Psoas muscle (tissue), 8 donors: ENCODE data around the gene CACNB4. TPM values are rescaled to one million over a fixed set of nuclear protein-coding genes. Genes with fewer than 3 reads are reported as not detected.

Experiments used
- ATAC-seq, 4 donors: fragments of 200-7000 bp; cut with Tn5 transposase; one replicate each; pipeline ENCODE4 v1.9.1; 2020; ENCODE audit warnings: moderate library complexity in 3 of 4, mild to moderate bottlenecking in 2 of 4
- DNase-seq, 2 donors: peaks; one replicate each; pipeline ENCODE4 v3.0.0-alpha.2; 2020
- H3K27ac ChIP-seq: fragments of 200-600 bp; one replicate; pipeline ENCODE4 v1.8.0; 2022
- H3K27me3 ChIP-seq, 3 donors: fragments of 200-600 bp in 1 of 3; one replicate each; pipeline versions ENCODE4 v1.6.1 to v1.8.0; 2013 to 2022; ENCODE audit warnings: low read length in 2 of 3, mild to moderate bottlenecking in 2 of 3, moderate library complexity in 1 of 3; ENCODE audit not compliant: insufficient read depth in 3 of 3
- H3K36me3 ChIP-seq, 2 donors: fragments of 200-600 bp in 1 of 2; one replicate each; pipeline versions ENCODE4 v1.6.1 to v1.8.0; 2013 to 2022; ENCODE audit warnings: low read depth in 1 of 2, mild to moderate bottlenecking in 1 of 2, moderate library complexity in 1 of 2; ENCODE audit not compliant: insufficient read depth in 1 of 2
- H3K4me1 ChIP-seq: fragments of 200-600 bp; one replicate; pipeline ENCODE4 v1.8.0; 2022
- H3K4me3 ChIP-seq: fragments of 200-600 bp; one replicate; pipeline ENCODE4 v1.8.0; 2022; ENCODE audit warnings: mild to moderate bottlenecking
- H3K9me3 ChIP-seq: fragments of 200-600 bp; one replicate; pipeline ENCODE4 v1.8.0; 2022
- CTCF ChIP-seq: fragments of 200-600 bp; IDR thresholded peaks from one replicate; pipeline ENCODE4 v1.8.0; 2022; ENCODE audit warnings: antibody characterized with exemption
- WGBS, 3 donors: extraction: QIAGEN DNeasy Blood & Tissue Kit; methylation state at CpG; one replicate each; pipeline versions ENCODE4 v1.1.6 to v1.1.7; 2013; 5-methylcytosine and 5-hydroxymethylcytosine counted together
- intact Hi-C, 2 donors: fragments of 100-400 bp; cut with DNase I; formaldehyde crosslinking; loops; one replicate each; pipeline versions ENCODE4 v1.11.0 to v1.14.2; 2022
- polyA plus RNA-seq, 3 donors: library from polyadenylated mRNA; stranded (reverse); fragments of 200-250 nt; gene quantifications; one replicate each; pipeline ENCODE4 v1.2.3, GENCODE V29; 2013
- total RNA-seq, 4 donors: library from RNA; stranded (reverse); fragmentation: NEBNext Ultra II Directional in 2 of 4; extraction: Animal tissue kit (Norgen Biotek cat#: 25700) in 2 of 4; gene quantifications; one replicate each; pipeline versions ENCODE4 v1.2.1 to v1.2.4, GENCODE V29; 2021 to 2023
- donor health status: healthy with polysubstance abuse.
- donor health status: DM: no; HTN: no; CAD: no; lungs with moderate emphysema.
- donor health status: Bipolar disorder and iron deficiency.
- donor health status: healthy.
- donor health status: DM: yes; HTN: yes; CAD: no.
- donor health status: DM: no; HTN: no; CAD: no.
- donor health status: DM: no; HTN: no; CAD: no.
- donor health status: DM: yes; HTN: yes; CAD: no.

The CACNB4 gene
- total and polyA plus RNA-seq, 7 donors = 0.10 to 1.1 (median 0.21) TPM

- H3K27ac ChIP-seq = no peak overlapping the region
- 90 to 96% (median 91%) methylated on average over 4 of the region's 4 CpGs for WGBS, 3 donors
- no peaks in the 10 kb centered on the region for H3K36me3 ChIP-seq
- no peaks in the 10 kb centered on the region for H3K9me3 ChIP-seq
- DNase-seq (no peak), ATAC-seq (no peak)
- H3K4me3 ChIP-seq = no peak overlapping the region
- TF ChIP-seq CTCF = no peak
- intact Hi-C loops = loop anchor here in 1 of 2 donors (5.0 kb wide), 1 partner anchor 69 kb away; no protein-coding TSS in a partner anchor
- peaks cover 0 to 2% (median 0%) of the 10 kb centered on the region in 3 donors for H3K27me3 ChIP-seq
- no peaks in the 10 kb centered on the region for H3K4me1 ChIP-seq
These were observed 7.6 kb upstream of the CACNB4 start for GRCh38 chr2:152106464-152106863.

GRCh38 chr2:152103271-152103670 is 4.4 kb upstream of the CACNB4 start:
- ATAC-seq (no peak), DNase-seq (no peak)
- WGBS, 3 donors = 97 to 100% (median 99%) methylated on average over 3 of the region's 3 CpGs
- peaks cover 0 to 29% (median 12%) of the 10 kb centered on the region in 3 donors for H3K27me3 ChIP-seq
- no peak overlapping the region for H3K27ac ChIP-seq
- H3K36me3 ChIP-seq = no peaks in the 10 kb centered on the region
- H3K9me3 ChIP-seq = no peaks in the 10 kb centered on the region
- no peak overlapping the region for H3K4me3 ChIP-seq
- TF ChIP-seq CTCF = no peak
- H3K4me1 ChIP-seq = peaks cover 3% of the 10 kb centered on the region
- intact Hi-C loops = no loop called here

GRCh38 chr2:152100961-152101360 is 2.1 kb upstream of the CACNB4 start:
- peaks cover 0 to 35% (median 12%) of the 10 kb centered on the region in 3 donors for H3K27me3 ChIP-seq
- H3K9me3 ChIP-seq = no peaks in the 10 kb centered on the region
- peaks cover 11% of the 10 kb centered on the region for H3K4me1 ChIP-seq
- ATAC-seq (no peak), DNase-seq (no peak)
- TF ChIP-seq CTCF = no peak
- no peak overlapping the region for H3K27ac ChIP-seq
- H3K4me3 ChIP-seq = no peak overlapping the region
- no peaks in the 10 kb centered on the region for H3K36me3 ChIP-seq
- WGBS, 3 donors = 88 to 97% (median 89%) methylated on average over 2 of the region's 2 CpGs
- intact Hi-C loops = no loop called here

GRCh38 chr2:152099367-152100050 is 665 bp upstream of the CACNB4 start:
- TF ChIP-seq CTCF = no peak
- ATAC-seq (peak in 2 of 4 donors; percentile 19), DNase-seq (no peak)
- Histone ChIP-seq H3K27me3 (peaks cover 0 to 35% (median 12%) of the 10 kb centered on the region in 3 donors), H3K4me3 (peak overlapping the region; percentile 79), H3K9me3 (no peaks in the 10 kb centered on the region), H3K4me1 (peaks cover 11% of the 10 kb centered on the region), H3K27ac (no peak overlapping the region), H3K36me3 (no peaks in the 10 kb centered on the region)
- 16 to 18% (median 17%) methylated on average over 19 of the region's 19 CpGs for WGBS, 3 donors
- intact Hi-C loops = no loop called here
